ENCODE results near the gene ADSS1. TPM values are rescaled to one million over a fixed set of nuclear protein-coding genes. Genes with fewer than 3 reads are reported as not detected.

ADSS1 gene
- total RNA-seq, 3 donors from 2014 or later, result 2.0 to 6.0 (median 4.2) TPM

DNA sequence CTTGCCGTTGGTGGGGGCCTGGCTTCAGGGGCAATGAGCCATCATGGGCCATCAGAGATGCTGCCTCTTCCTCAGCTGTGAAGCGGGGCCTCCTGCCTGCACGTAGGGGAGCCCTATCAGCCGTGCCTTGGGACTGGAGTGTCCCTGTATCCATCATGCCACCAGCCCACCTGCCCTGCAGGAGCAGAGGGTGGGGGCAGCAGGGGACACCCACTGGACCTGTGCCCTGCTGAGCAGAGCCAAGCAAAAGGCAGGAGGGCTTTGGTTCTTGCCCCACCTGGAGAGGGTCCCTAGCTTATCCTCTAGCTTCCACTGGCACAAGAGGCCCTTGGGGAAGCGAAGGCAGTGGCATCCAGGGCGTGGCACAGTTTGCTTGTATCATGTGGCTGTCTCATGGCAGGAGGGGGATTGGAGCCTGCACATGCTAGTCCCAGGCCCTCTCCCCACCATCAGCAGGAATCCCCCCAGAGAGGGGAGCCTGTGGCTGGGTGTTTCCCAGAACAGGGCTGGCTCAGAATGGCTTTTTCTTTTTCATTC, 10.1 kb downstream of the ADSS1 start:
- DNase-seq (no peak), ATAC-seq (no peak)
- H3K36me3 ChIP-seq (ENCODE audit: low read depth), result no peaks in the 10 kb centered on the region
- H3K4me3 ChIP-seq, result no peak overlapping the region
- peaks cover 15% of the 10 kb centered on the region for H3K4me1 ChIP-seq (ENCODE audit: low read depth)
- TF ChIP-seq CTCF (IDR thresholded peaks at IDR 0.05), result no peak
- intact Hi-C loops (cut with DNase I, micrococcal nuclease), result no loop called here
- no peaks in the 10 kb centered on the region for H3K9me3 ChIP-seq

GRCh38 chr14:104734601-104734990, 10.6 kb downstream of the ADSS1 start:
- Histone ChIP-seq H3K4me1 (ENCODE audit: low read depth) (peaks cover 15% of the 10 kb centered on the region), H3K9me3 (no peaks in the 10 kb centered on the region), H3K36me3 (ENCODE audit: low read depth) (no peaks in the 10 kb centered on the region), H3K4me3 (no peak overlapping the region)
- DNase-seq, result no peak
- intact Hi-C loops (cut with DNase I, micrococcal nuclease), result no loop called here
- no peak for ATAC-seq
- no peak for TF ChIP-seq CTCF (IDR thresholded peaks at IDR 0.05)

DNA sequence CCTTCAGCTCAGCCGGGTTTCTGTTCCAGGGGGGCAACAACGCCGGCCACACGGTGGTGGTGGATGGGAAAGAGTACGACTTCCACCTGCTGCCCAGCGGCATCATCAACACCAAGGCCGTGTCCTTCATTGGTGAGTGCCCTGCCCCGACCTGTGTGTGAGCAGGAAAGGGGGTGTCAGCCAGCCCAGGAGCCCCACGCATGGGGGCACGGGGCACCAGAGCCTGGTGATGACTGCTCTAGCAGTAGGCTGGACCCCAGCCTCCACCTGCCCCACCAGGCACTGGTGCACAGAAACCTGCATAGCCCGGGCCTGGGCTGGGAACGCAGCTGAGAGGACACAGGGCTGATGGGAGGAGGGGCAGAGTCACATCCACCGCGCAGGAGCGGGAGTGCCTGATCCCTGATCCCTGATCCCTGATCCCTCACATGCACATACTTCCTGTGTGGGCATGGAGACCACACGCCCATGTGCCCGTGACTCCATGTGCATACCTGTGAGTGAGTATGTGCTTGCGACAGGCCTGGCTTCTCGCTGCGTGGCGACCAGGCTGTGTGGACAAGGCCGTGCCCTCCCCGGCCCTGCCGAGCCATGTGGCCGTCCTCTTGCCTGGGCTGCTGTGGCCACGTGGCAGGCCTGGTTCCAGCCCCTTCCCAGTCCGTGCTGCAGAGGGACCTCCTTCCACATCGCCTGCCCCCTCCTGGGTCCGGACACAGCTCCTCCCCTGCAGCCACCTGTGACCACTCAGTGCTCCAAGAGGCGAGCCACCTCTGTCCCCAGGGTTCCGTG, 11.2 kb downstream of the ADSS1 start:
- ATAC-seq (no peak), DNase-seq (no peak)
- H3K9me3 ChIP-seq, result no peaks in the 10 kb centered on the region
- no peak for TF ChIP-seq CTCF (IDR thresholded peaks at IDR 0.05)
- H3K36me3 ChIP-seq (ENCODE audit: low read depth), result no peaks in the 10 kb centered on the region
- H3K4me1 ChIP-seq (ENCODE audit: low read depth), result peaks cover 15% of the 10 kb centered on the region
- no peak overlapping the region for H3K4me3 ChIP-seq
- intact Hi-C loops (cut with DNase I, micrococcal nuclease), result no loop called here

DNA sequence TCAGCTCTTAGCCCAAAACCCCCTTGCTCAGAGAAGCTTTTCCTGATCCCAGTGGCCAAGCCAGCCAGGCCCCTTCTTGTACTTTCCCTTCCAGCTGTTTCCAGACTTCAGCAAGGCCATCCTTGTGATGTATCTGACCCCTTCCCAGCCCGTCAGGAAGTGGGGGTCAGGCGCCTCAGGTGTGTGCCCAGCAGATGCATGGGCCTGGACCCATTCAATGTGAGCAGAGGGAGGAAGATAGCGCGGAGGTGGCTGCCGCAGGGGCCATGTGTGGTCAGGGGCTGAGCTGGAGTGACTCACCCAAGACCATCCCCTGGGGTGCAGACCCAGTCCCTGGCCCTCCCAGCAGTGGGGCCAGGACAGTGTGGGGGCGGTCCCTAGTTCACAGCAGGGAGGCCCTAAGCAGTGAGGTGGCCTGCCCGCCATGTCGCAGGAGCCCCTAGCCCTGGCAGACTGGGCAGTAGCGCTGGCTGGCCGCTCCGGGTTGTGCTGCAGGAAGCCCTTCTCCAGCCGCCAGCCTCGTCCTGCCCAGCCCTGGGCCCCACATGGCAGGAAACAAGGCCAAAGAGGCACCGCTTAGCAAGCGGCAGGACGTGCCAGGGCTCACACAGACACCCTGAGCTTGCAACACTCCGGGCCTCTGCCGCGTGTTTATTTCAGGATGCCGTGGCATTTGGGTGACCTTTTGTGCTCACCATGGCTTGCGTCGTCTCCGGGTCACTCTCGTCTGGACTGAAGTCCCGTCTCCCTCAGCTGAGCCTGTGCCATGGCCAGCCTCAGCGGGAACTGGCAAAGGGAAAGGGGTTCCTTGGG, 12.0 kb downstream of the ADSS1 start:
- DNase-seq, result peak in 2 of 3 donors; percentile 27 to 48
- ATAC-seq, result no peak
- no peak overlapping the region for H3K4me3 ChIP-seq
- intact Hi-C loops (cut with DNase I, micrococcal nuclease), result no loop called here
- no peak for TF ChIP-seq CTCF (IDR thresholded peaks at IDR 0.05)
- H3K9me3 ChIP-seq, result no peaks in the 10 kb centered on the region
- no peaks in the 10 kb centered on the region for H3K36me3 ChIP-seq (ENCODE audit: low read depth)
- H3K4me1 ChIP-seq (ENCODE audit: low read depth), result peaks cover 15% of the 10 kb centered on the region

- intact Hi-C loops (cut with DNase I, micrococcal nuclease), result no loop called here
- no peak for ATAC-seq
- H3K4me3 ChIP-seq, result no peak overlapping the region
- H3K9me3 ChIP-seq, result no peaks in the 10 kb centered on the region
- H3K36me3 ChIP-seq (ENCODE audit: low read depth), result no peaks in the 10 kb centered on the region
- no peak for DNase-seq
- H3K4me1 ChIP-seq (ENCODE audit: low read depth), result no peaks in the 10 kb centered on the region
- no peak for TF ChIP-seq CTCF (IDR thresholded peaks at IDR 0.05)
These were observed 14.5 kb downstream of the ADSS1 start for GRCh38 chr14:104738375-104739019.

Measured in mucosa of descending colon (tissue), 3 donors.